GM20000 (cell line): ENCODE measurements around the gene TAF1B.
A peak's percentile ranks its signal among the peaks of the same experiment; 100 is the strongest.

Experiments
- DNase-seq: peaks from one replicate; pipeline ENCODE4 v3.0.0; 2012; ENCODE audit warnings: low spot score
- TF ChIP-seq, protein P1 (sequence below): IDR thresholded peaks from 2 replicates; pipeline ENCODE4 v1.5.1; 2012; ENCODE audit warnings: mild to moderate bottlenecking, control low read depth; ENCODE audit errors: extremely low read depth, missing control alignments

Gene TAF1B

DNA sequence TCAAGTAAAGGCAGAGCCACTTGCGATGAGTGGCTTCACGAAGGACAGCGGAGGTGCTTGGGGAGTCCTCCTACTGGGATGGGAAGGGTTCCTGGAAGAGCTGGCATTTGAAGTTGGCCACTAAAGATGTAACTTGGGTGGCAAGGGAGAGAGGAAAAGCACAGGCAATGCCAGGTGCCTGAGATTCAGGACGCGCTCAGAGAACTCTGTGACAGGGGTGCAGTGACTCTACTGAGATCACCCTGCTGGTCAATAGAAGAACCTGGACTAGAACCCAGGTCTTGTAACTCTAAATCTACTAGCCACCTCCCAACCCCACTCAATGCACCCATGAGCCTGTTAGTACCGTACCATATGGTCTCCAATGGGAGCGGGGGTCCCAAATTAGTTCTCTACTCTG lies 102.8 kb downstream of the TAF1B start:
- TF ChIP-seq, protein P1, sequence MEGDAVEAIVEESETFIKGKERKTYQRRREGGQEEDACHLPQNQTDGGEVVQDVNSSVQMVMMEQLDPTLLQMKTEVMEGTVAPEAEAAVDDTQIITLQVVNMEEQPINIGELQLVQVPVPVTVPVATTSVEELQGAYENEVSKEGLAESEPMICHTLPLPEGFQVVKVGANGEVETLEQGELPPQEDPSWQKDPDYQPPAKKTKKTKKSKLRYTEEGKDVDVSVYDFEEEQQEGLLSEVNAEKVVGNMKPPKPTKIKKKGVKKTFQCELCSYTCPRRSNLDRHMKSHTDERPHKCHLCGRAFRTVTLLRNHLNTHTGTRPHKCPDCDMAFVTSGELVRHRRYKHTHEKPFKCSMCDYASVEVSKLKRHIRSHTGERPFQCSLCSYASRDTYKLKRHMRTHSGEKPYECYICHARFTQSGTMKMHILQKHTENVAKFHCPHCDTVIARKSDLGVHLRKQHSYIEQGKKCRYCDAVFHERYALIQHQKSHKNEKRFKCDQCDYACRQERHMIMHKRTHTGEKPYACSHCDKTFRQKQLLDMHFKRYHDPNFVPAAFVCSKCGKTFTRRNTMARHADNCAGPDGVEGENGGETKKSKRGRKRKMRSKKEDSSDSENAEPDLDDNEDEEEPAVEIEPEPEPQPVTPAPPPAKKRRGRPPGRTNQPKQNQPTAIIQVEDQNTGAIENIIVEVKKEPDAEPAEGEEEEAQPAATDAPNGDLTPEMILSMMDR: no peak
- DNase-seq: no peak

DNA sequence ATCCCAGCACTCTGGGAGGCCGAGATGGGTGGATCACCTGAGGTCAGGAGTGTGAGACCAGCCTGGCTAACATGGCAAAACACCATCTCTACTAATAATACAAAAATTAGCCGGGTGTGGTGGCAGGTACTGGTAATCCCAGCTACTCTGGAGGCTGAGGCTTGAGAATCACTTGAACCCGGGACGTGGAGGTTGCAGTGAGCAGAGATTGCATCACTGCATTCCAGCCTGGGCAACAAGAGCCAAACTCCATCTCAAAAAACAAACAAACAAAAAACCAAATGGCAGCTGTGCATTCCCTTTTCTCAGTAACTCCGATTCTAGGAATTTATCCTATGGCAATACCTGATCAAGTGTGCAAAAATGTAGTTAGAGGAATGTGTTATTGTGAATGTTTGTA lies 103.5 kb downstream of the TAF1B start:
- TF ChIP-seq, protein P1: no peak
- DNase-seq: no peak

DNA sequence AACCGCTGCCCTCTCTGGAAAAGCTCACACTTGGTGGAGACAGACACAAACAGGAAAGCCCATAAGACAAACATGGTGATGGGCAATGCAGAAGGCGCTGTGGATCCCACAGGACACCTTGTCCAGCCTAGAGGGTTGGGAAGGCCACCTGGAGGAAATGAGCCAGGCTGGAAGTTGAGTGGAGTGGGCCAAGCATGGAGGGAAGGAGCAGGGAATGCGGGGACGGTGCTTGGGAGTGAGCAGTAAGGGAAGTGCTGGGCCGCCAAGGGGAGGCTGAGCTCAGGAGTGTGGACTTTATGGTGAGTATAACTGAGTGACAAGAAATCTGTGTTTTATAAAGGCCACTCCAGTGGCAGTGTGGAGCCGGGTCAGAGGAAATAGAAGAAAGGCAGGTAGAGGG lies 105.4 kb downstream of the TAF1B start:
- TF ChIP-seq, protein P1: no peak
- no peak for DNase-seq

DNA sequence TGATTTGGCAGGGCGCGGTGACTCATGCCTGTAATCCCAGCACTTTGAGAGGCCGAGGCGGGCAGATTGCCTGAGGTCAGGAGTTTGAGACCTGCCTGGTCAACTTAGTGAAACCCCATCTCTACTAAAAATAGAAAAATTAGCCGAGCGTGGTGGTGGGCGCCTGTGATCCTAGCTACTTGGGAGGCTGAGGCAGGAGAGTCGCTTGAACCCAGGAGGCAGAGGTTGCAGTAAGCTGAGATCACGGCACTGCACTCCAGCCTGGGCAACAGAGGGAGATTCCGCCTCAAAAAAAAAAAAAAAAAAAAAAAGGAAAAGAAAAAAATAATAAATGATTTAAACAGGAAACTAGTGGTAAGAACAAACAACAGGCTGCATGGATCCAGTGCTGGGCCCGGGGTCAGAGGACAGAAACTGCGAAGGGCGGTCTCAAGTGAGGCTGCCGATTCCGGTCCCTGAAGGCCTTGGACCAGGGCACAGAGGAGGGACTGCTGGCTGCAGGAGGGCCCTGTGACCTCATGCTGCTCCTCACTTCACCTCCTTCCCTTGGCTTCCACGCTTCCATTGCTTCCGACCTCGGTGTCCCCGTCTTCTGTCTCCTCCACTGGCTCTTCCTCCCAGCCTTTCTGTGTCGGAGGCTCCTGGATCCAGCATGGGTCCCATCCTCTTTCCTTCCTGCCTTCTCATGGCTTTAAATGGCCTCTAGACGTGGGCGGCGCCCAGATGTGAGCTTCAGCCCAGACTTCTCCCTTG lies 106.1 kb downstream of the TAF1B start:
- DNase-seq: no peak
- TF ChIP-seq, protein P1: no peak

DNA sequence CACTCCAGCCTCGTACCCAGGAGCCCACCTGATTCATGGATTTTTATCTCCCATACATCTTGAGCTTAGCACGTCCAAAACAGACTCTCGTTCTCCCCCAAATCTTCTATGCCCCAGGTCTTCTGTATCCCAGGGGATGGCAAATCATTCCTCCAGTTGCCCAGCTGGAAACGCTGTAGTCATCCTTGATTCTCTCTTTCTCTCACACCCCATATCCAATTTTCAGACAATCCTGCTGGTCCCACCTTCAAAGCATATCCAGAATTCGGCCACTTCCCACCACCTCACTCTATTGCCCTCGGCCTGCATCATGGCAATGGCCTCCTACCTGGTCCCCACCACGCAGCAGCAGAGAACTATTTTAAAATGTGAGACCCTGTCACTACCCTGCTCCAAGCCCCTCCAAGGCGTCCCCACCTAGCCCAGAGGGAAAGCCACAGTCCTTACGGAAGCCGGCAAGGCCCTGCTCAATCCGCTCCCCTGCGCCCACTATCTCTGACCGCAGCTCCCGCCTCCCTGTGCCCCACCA lies 106.8 kb downstream of the TAF1B start:
- TF ChIP-seq, protein P1: no peak
- DNase-seq: no peak

DNA sequence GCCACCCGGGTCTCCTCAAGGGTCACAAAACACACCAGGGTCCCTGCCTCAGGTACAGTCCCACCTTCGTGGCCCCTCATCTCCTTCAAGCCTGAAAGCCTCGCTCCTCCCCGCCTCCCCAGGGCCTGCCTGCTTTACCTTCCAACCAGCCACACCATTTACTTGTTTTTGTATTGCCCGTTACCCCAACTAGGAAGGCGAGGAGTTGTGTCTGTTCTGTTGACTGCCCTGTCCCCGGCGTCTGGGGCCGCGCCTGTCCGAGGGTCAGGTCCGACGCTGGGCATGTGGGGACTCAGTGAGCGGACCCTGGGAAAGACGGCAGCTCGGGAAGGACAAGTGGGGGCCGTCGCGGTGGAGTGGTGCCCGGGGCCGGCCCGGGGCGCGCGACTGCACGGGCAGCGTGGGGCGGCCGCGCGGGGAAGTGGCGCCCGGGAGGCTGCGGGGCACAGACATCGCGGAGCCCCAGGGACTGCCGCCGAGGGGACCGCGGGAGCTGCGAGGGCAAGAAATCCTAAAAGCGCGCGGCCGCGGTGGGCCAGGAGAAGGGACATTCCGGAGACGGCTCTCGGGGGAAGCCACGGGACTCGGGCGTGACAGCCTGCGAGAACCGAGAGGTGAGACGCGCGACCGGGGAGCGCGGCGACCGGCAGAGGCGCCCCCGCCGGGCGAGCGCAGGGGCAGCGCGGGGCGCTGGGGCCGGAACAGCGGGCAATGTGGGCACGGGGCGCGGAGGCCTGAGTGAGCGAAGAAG lies 107.4 kb downstream of the TAF1B start:
- TF ChIP-seq, protein P1: no peak
- DNase-seq: peak; percentile 88

DNA sequence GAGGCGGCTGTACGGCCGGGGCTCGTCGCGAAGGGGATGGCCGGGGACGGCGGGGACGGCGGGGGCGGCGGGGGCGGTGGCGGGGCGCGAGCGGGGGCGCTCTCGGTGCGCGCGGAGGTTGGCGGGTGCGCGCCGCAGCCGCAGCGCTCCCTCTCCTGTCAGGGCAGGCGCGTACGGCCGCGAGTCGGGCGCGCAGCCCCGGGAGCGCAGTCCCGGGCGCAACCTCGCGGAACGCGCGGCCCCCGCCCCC lies 107.9 kb downstream of the TAF1B start:
- TF ChIP-seq, protein P1: no peak
- DNase-seq: no peak
